Measurements from ENCODE around the gene IDH2.
"Not testable (repeated sequence)": the region's sequence is repeated elsewhere in the genome, so short reads cannot be mapped to it uniquely, and the experiment has no call there.

IDH2 gene

DNA sequence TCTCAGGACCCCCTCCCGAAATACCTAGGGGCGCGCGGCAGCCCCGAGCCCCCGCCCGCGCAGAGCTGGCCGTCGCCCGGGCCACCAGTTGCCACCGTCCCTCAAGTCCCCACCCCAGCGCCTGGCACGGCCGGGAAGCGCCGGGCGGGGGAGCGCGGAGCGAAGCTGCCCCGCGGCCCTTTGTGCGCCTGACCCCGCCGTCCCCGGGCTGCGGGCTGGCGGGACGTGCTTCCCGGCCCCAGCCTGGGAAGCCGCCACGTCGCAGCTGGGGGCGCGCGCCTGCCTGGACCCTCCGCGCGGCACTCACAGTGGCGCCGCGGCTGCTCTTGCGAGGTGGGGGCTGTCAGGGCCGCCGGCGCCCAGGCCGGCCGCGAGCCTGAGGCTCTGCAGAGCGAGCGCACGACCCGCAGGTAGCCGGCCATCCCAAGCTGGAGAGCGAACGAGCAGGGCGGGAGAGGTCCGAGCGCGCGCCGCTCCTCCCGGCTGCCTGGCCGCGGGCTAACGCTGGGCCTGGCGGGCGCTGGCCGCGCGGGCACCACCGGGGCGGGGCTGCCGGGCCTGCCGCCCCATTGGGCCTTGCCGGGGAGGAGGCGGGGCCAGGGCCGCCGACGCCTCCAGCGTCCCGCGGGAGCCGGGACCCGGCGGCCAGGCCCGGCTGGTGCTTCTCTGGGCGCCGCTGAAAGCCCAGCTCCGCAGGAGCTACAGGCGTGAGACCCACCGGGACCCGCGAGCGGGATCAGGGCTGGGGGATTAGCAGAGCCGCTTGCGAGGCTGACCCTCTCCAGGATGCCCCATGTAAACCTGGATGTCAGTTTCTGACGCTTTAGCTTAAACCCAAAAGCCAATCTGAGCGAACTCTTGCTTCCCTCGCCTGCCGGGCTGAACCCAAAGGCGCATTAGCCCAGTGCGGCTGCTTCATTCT, at the start of gene IDH2:
Gene IDH2 (minus strand): TSS at position 500 of the 922 bp plus-strand sequence. CDS start 78 bp downstream, at position 422.
- peak; percentile 74 for DNase-seq (ENCODE audit: low read depth)

DNA sequence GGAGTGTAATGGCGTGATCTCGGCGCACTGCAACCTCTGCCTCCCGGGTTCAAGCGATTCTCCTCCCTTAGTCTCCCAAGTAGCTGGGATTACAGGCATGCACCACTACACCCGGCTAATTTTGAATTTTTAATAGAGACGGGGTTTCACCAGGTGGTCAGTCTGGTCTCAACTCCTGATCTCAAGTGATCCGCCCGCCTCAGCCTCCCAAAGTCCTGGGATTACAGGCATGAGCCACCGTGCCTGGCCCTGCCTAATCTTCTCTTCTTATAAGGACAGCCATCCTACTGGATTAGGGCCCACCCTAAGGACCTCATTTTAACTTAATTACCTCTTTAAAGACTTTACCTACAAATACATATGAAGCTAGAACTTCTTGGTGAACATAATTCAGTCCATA, 48.3 kb upstream of the IDH2 start:
- not testable (repeated sequence) for DNase-seq (ENCODE audit: low read depth)

DNA sequence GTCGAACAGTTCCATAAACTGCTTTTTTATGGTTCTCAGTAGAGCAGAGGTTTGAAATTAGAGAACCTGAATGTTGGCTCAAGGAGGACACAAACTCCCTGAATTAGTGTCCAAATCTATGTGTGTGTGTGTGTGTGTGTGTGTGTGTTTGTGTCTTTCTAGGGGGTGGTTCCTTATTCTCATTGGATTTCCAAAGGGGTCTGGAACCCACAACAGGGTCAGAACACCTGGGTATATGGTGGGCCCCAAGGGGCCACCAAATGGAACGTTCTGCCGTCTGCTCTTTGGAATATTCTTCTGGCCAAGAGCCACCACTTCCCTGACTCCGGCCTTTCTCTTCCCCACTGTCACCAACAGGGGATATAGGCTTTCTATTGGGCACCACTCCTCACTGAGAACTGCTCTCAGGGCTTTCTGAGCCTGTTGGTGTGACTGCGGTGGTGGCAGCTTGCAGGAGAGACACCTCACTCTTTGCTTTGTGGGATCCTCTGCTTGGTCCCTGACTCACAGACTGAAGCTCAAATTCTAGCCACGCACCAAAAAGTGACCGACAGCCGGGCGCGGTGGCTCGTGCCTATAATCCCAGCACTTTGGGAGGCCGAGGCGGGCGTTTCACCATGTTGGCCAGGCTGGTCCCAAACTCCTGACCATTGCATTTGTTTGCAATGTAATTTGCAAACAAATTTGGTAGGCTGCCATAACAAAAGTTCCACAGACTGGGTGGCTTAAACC, 47.5 kb upstream of the IDH2 start:
- DNase-seq (ENCODE audit: low read depth): no peak

DNA sequence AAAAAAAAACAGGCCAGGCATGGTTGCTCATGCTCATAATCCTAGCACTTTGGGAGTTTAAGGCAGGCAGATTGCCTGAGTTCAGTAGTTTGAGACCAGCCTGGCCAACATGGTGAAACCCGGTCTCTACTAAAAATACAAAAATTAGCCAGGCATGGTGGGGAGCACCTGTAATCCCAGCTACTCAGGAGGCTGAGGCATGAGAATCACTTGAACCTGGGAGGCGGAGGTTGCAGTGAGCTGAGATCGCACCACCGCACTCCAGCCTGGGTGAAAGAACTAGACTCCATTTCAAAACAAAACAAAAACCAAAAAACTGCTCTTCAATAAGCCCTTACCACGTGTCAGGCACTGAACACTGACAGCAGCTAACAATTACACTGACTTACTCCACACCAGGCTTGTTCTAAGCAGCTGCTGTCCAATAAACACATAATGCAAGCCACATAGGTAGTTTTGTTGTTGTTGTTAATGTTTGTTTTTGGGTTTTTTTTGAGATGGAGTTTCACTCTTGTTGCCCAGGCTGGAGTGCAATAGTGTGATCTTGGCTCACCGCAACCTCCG, 44.0 kb upstream of the IDH2 start:
- DNase-seq (ENCODE audit: low read depth): not testable (repeated sequence)

DNA sequence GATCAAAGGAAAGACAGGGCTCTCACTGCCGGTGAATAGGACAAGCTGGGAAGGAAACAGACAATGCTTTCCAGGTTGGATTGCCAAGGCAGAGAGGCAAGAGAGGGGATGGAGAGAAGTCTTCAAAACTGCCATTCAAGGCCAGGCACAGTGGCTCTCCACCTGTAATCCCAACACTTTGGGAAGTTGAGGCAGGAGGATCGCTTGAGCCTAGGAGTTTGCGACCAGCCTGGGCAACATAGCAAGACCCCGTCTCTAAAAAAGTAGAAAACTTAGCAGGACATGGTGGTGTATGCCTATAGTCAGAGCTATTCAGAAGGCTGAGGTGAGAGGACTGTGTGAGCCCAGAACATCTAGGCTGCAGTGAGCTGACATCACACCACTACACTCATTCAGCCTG, 43.5 kb upstream of the IDH2 start:
- no peak for DNase-seq (ENCODE audit: low read depth)

DNA sequence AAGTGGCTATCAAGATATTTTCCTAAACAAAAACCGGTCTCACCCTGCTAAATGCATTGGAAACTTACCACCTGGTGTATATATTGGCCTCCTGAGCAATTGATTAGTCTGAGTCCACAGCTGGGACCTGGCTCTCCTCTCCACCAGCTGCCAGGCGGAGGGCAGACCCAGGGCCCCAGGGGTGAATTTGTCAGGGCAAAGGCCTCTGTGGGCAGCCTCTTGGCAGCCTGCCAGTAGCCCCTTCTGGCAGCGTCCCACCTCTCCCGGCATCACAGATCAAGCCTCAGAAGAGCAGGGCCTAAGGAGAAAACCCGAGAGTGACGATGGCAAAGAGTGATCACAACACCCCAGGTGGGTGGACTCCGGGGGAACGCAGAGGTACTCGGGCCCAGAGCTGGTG, 43.0 kb upstream of the IDH2 start:
- DNase-seq (ENCODE audit: low read depth): no peak

DNA sequence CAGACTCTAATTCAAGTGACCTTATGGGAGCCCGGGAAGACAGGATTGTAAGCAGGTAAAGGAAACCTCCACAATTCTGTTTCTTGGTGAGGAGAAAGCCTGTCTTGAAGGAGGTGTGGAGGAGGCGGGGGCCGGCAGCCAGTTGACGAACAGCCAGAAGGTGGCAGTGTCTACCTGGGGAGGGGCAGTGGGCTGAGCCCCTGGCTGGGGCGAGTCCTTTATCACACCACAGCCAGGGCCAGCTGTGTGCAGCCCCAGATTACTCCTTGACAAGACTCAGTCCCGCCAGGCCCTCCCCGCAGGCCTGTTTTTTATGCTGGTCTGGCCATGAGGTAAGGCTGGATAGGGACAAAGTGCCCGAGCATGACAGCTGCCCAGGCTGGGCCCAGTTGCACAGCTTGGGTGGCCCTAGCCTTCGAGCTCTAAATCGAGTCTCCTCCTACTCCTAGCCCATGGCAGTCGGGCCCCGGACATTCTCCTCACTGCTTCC, 40.9 kb upstream of the IDH2 start:
- DNase-seq (ENCODE audit: low read depth): no peak

DNA sequence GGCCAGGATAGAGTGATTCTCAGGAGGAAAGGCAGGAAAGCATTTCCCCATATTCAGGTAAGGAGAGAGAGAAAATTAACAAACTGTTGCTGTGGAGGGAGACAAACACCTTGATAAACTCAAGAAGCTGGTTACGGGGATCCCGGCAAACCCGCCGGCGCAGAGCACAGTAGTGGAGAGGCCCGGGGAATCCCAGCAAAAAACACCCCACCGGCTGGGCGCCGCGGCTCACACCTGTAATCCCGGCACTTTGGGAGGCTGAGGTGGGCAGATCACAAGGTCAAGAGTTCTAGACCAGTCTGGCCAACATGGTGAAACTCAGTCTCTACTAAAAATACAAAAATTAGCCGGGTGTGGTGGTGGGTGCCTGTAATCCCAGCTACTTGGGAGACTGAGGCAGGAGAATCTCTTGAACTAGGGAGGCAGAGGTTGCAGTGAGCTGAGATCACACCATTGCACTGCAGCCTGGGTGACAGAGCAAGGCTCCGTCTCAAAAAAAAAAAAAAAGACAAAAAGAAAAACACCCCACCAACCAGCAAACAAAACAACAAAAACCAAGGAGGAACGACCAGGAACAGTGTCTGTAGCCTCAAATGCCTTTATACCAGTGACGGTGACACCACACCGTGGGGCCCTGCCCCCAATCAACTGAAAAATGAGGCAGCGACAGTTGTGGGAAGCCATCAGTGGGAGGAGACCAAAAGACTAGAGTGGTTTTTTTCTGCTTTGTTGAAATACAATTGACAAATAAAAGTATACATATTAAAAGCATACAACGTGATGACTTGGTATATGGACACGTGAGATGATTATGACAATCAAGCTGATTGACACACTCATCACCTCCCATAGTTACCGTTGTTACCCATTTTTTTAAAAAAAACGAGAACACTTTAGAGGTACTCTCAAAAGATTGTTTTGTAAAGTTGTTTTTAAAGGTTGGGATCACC, 40.2 kb upstream of the IDH2 start:
- no peak for DNase-seq (ENCODE audit: low read depth)

DNA sequence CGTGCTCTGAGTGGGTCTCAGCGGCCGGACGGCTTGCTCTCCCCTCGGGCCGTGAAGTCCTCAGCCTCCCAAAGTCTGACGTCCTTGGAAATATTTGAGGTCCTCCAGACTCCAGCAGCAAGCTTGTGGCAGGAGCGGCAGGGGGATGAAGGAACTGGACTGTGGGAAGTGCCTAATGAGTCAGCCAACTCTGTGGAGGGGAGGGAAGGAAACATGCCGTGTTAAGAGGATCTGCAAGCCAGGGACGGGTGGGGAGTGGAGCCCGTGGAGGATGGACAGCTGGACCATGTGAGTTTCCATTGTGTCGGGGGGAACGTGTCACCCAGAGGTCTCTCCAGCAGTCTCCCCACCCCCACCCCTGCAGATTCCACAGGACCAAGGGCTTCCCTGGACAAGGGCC, 39.4 kb upstream of the IDH2 start:
- no peak for DNase-seq (ENCODE audit: low read depth)

DNA sequence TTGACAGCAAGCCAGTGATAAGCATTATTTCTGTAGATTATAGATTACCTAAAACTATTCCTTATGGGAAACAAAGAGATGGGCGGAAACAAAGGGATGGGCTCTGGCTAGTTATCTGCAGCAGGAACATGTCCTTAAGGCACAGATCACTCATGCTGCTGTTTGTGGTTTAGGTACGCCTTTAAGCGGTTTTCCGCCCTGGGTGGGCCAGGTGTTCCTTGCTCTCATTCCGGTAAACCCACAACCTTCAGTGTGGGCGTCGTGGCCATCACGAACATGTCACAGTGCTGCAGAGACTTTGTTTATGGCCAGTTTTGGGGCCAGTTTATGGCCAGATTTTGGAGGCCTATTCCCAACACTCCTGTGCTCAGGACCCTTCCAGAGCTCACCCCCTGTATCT, 37.3 kb upstream of the IDH2 start:
- DNase-seq (ENCODE audit: low read depth): not testable (repeated sequence)

DNA sequence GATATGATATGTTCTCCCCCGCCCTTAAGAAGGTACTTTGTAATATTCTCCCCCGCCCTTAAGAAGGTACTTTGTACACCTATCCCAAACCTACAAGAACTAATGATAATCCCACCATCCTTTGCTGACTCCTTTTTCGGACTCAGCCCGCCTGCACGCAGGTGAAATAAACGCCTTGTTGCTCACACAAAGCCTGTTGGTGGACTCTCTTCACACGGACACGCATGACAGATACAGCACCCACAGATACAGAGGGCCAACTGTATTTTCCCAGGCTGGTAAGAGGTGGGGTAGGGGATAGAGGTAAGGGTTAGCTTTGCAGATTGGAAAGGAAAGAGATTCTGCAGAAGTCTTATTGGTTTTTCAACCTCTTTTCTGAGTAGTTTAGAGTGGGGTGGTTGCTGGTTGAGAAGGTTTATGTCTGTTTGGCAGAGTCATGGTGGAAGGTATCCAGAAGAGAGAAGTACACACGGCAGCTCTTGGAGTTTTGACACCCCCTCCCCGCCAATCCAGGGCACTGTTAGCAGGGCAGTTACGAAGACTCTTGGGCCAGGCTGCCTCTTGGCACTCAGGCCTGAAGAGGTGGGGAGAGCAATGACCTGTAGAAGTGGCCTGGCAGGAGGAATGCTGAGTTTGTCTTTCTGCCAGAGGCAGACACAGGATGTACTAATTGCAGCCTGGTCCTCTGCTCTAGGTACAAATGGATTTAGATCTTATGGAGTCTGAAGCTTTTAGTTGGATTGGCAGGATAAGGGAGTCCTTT, 36.0 kb upstream of the IDH2 start:
- DNase-seq (ENCODE audit: low read depth): no peak

DNA sequence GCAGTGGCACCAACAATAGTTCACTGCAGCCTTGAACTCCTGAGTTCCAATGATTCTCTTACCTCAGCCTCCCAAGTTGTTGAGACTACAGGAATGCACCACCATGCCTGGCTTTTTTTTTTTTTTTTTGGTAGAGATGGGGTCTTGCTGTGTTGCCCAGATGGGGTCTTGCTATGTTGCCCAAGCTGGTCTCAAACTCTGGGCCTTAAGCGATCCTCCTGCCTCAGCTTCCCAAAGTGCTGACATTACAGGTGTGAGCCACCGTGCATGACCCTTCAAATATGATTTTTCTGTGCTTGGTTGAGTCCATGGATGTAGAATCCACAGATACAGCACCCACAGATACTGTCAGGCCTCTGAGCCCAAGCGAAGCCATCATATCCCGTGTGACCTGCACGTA, 30.2 kb upstream of the IDH2 start:
- DNase-seq (ENCODE audit: low read depth): no peak

DNA sequence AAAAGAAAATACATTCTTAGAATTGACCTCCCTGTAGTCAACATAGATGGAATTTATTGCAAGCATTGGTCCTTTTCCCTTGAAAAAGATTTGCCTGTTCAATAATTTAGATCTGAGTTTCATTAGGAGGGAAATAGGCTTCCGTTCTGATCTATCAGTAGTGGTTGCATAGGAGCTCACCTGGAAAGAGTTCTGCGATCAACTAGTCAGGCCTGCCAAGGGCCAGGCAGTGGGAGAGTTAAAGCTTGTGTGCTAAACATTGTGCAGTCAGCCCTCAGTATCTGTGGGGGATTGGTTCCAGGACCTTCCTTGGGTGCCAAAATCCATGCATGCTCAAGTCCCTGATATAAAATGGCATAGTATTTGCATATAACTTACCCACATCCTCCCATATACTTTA, 29.6 kb upstream of the IDH2 start:
- no peak for DNase-seq (ENCODE audit: low read depth)

DNA sequence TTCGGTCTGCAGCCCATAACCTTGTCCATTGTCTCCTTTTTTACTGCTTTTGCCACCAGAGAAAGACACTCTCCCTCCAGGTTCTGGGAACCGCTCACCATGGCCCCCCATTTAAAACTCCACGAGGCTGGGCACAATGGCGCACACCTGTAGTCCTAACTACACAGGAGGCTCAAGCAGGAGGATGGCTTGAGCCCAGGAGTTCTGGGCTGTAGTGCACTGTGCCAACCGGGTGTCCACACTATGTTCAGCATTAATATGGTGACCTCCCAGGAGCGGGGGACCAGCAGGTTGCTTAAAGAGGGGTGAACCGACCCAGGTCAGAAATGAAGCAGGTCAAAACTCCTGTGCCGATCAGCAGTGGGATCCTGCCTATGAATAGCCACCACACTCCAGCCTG, 28.0 kb upstream of the IDH2 start:
- DNase-seq (ENCODE audit: low read depth): no peak

DNA sequence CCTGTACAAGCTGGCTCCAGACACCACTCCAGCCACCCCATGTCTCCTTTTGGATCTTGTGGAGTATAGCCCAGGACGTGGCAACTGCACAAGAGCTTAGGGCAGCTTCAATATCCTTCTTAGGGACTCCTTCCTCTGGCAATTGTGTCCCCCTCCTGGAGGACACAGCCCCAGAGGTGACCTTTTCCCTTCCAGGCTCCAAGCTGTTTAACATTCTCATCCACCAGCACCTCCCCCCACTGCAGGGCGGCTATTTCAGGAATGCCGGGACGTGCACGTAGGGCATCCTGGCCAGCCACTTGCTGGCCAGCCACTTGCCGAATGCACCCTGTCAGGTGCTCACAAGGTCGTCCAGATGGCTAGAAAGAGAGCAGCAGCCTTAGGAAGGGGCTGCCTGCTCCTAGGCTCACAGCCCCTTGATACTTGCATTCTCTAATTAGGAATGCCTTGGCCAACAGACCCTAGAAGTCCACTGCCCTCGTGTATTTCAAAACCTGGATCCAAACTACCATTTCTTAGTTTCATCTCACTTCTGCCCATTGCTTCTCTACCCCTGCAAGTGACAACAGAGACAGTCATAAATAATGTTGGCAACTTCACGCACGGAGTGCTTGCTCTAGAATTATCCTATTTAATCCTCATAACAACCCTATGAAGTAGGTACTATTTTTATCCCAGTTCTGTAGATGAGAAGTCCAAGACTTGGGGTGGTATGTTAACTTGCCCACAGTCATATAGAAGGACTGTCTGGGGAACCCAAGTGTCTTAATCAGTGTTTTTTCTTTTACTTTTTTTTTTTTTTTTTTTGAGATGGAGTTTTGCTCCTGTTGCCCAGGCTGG, 24.5 kb upstream of the IDH2 start:
- DNase-seq (ENCODE audit: low read depth): no peak

DNA sequence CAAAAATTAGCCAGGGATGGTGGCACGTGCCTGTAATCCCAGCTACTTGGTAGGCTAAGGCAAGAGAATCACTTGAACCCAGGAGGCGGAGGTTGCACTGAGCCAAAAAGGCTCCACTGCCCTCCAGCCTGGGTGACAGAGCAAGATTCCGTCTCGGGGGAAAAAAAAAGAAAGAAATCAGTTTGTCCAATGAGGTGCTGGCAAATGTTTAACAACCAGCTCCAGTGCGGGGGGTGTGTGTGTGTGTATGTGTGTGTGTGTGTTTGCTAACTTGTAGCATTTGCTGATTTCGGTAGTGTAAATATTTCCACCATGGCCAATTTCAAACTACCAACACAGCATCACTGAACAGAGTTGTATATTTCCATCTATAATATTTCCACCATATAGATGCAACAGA, 23.8 kb upstream of the IDH2 start:
- no peak for DNase-seq (ENCODE audit: low read depth)

DNA sequence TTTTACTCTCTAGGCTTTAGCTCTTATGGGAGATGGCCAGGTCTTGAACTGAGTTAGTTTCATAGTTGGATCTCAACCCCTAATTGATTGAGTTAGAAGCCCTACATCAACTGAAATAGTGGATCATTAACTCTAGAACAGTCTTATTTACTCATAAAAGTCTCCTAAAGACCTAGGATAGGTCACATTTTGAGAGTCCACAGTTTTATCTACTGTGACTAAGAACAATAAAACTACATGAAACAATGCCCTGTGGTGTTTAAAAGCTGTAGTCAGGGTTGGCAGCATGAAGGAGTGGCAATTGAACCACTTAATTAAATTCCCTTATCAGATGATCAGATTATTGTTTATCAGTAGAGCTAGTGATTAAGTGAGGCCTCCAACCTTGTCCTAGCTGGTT, 22.2 kb upstream of the IDH2 start:
- no peak for DNase-seq (ENCODE audit: low read depth)

DNA sequence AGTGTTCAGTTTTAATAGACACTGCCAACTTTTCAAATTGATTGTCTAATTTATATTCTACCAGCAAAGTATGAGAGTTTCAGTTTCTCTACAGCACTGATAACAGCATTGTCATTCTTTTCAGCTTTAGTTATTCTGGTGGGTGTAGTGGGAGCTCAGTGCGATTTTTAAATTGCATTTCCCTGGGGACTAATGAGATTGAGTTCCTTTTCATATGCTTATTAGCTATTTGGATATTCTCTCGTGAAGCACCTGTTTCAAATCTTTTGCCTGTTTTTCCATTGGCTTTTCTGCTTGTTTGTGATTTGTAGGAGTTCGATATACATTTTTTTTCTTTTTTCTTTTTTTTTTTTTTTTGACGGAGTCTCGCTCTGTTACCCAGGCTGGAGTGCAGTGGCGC, 18.8 kb upstream of the IDH2 start:
- no peak for DNase-seq (ENCODE audit: low read depth)

DNA sequence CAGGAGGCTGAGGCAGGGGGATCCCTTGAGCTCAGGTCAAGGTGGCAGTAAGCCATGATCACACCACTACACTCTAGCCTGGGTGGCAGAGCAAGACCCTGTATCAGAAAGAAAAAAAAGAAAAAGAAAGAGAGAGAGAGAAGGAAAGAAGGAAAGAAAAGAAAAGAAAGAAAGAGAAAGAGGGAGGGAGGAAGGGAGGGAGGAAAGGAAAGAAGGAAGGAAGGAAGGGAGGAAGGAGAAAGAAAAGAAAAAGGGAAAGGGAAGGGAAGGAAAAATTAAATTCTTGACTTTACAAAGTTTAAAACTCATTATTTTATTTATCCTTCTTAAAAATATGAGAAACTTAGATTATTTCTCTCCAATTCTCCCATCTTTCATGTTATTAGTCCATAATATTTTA, 17.1 kb upstream of the IDH2 start:
- DNase-seq (ENCODE audit: low read depth): no peak

DNA sequence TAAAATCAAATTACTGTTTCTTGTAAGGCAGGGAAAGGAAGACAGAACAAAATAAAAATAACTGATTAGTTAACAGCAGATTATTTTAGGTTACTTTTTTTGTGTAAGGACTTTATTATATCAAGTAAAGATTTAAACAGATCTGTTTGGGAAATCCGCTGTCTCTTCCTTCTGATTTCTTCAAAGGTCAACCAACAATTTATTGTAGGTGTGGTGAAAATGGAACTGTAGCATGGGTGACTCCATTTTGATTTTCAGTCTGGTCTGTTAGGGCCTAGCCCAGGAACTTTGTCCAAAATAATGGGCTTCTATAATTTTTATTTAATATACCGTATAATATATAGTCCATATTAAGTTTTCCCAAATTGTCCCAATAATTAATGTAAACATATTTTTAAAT, 13.5 kb upstream of the IDH2 start:
- DNase-seq (ENCODE audit: low read depth): no peak
